ENCODE results near the gene CORO2A. TPM values are rescaled to one million over a fixed set of nuclear protein-coding genes. Genes with fewer than 3 reads are reported as not detected.

Gene CORO2A
- total RNA-seq, 4 donors from 2014 or later: 1.1 to 3.5 (median 2.1) TPM

DNA sequence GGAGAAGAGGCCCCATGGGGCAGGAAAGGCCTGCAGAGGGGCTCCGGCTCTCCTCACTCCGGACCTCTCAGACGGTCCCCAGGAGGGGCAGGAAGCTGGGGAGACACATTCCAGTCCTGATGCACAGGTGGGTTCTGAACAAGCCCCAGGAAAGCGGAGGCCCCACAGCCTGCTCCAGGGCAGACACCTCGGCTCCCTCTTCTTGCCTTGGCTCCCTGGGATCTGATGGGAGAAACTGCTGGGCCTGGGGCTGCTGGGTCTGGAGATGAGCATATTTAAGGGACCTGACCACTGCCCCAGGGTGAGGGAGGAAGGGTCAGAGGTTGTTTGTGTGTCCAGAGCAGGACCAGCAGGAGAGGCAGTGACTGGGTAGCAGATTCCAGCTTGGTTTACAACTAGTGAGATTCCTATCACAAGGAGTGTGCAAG, 1.2 kb downstream of the CORO2A start:
- H3K4me1 ChIP-seq: peaks cover 6 to 8% of the 10 kb centered on the region in 2 donors
- intact Hi-C loops (cut with DNase I): loop anchor here (5.0 kb wide), 1 partner anchor 119 kb away; no protein-coding TSS in a partner anchor
- H3K36me3 ChIP-seq: no peaks in the 10 kb centered on the region
- no peak overlapping the region for H3K27ac ChIP-seq
- TF ChIP-seq, protein P1, sequence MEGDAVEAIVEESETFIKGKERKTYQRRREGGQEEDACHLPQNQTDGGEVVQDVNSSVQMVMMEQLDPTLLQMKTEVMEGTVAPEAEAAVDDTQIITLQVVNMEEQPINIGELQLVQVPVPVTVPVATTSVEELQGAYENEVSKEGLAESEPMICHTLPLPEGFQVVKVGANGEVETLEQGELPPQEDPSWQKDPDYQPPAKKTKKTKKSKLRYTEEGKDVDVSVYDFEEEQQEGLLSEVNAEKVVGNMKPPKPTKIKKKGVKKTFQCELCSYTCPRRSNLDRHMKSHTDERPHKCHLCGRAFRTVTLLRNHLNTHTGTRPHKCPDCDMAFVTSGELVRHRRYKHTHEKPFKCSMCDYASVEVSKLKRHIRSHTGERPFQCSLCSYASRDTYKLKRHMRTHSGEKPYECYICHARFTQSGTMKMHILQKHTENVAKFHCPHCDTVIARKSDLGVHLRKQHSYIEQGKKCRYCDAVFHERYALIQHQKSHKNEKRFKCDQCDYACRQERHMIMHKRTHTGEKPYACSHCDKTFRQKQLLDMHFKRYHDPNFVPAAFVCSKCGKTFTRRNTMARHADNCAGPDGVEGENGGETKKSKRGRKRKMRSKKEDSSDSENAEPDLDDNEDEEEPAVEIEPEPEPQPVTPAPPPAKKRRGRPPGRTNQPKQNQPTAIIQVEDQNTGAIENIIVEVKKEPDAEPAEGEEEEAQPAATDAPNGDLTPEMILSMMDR (IDR thresholded peaks at IDR 0.05): no peak
- TF ChIP-seq POLR2A (IDR thresholded peaks at IDR 0.05): no peak
- 50 to 58% methylated on average over 4 of the region's 5 CpGs for WGBS, 2 donors
- no peaks in the 10 kb centered on the region for H3K27me3 ChIP-seq
- DNase-seq: no peak
- H3K4me3 ChIP-seq (replicated peaks in 1 of 3): no peak overlapping the region
- H3K9me3 ChIP-seq: no peaks in the 10 kb centered on the region

DNA sequence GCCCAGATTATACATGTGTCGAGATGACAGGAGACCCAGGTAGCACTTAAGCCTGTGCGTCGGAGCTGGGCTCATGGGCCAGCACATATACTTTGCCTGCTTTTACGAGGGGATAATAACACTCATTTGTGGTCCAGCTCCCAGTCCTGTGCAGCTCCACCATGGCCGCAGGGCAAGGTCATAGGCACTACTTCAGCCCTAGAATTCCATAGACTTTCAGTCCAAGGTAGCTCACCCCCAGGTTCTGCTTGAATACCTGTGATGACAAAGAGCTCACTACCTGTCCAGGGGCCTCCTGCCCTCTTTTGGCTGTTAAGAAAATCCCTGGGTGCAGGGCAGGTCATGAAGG, 1.7 kb downstream of the CORO2A start:
- H3K27me3 ChIP-seq: no peaks in the 10 kb centered on the region
- no peaks in the 10 kb centered on the region for H3K9me3 ChIP-seq
- DNase-seq: no peak
- peaks cover 6 to 8% of the 10 kb centered on the region in 2 donors for H3K4me1 ChIP-seq
- H3K27ac ChIP-seq: no peak overlapping the region
- H3K36me3 ChIP-seq: no peaks in the 10 kb centered on the region
- 77 to 91% methylated on average over 5 of the region's 5 CpGs for WGBS, 2 donors
- no peak overlapping the region for H3K4me3 ChIP-seq (replicated peaks in 1 of 3)
- intact Hi-C loops (cut with DNase I): loop anchor here (5.0 kb wide), 1 partner anchor 118 kb away; no protein-coding TSS in a partner anchor
- TF ChIP-seq POLR2A (IDR thresholded peaks at IDR 0.05): no peak
- TF ChIP-seq, protein P1 (IDR thresholded peaks at IDR 0.05): no peak

DNA sequence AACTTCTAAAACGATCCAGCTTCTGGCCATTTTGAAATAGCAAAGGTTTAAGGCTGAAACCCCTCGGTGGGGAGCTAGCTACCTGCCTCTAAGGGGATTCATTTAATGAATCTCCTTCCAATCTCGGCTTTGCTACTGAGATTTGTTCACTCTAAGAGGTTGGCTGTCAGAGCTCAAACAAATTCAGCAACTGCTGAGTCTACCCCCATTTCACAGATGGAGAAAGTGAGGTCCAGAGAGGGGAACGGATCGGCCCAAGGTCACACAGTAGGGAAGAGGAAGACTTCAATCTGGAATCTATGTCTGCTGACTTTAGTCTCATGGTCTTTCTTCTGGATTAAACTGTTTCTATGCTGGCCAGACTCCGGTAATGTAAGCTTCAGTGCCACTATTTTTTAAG, 3.0 kb downstream of the CORO2A start:
- Histone ChIP-seq H3K27me3 (no peaks in the 10 kb centered on the region), H3K4me3 (replicated peaks in 1 of 3) (no peak overlapping the region), H3K4me1 (peaks cover 6 to 8% of the 10 kb centered on the region in 2 donors), H3K9me3 (no peaks in the 10 kb centered on the region), H3K36me3 (no peaks in the 10 kb centered on the region), H3K27ac (no peak overlapping the region)
- TF ChIP-seq, protein P1 (IDR thresholded peaks at IDR 0.05): no peak
- no peak for TF ChIP-seq POLR2A (IDR thresholded peaks at IDR 0.05)
- no peak for DNase-seq
- intact Hi-C loops (cut with DNase I): no loop called here
- 81 to 87% methylated on average over 6 of the region's 6 CpGs for WGBS, 2 donors

DNA sequence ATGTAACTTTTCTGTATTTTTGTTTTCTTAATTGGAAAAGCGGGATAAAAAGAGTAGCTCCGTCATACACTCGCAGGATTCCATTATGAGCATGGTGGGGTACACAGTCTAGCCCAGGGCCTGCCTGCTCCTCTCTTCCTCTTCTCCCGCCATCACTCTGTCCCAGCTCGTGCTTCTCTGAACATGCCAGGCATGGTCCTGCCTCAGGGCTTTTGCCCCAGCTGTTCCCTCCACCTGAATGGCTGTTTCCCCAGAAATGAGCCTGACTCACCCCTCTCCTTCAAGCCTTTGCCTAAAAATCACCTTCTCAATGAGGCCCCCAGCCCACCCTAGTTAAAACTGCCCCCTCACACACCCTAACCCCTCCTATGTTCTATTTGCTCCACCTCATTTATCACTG, 4.5 kb downstream of the CORO2A start:
- H3K36me3 ChIP-seq: no peaks in the 10 kb centered on the region
- no peak for DNase-seq
- H3K9me3 ChIP-seq: no peaks in the 10 kb centered on the region
- intact Hi-C loops (cut with DNase I): no loop called here
- no peak overlapping the region for H3K4me3 ChIP-seq (replicated peaks in 1 of 3)
- 94 to 97% methylated on average over 5 of the region's 5 CpGs for WGBS, 2 donors
- no peaks in the 10 kb centered on the region for H3K27me3 ChIP-seq
- no peak overlapping the region for H3K27ac ChIP-seq
- TF ChIP-seq, protein P1 (IDR thresholded peaks at IDR 0.05): no peak
- TF ChIP-seq POLR2A (IDR thresholded peaks at IDR 0.05): no peak
- peaks cover 6 to 8% of the 10 kb centered on the region in 2 donors for H3K4me1 ChIP-seq

DNA sequence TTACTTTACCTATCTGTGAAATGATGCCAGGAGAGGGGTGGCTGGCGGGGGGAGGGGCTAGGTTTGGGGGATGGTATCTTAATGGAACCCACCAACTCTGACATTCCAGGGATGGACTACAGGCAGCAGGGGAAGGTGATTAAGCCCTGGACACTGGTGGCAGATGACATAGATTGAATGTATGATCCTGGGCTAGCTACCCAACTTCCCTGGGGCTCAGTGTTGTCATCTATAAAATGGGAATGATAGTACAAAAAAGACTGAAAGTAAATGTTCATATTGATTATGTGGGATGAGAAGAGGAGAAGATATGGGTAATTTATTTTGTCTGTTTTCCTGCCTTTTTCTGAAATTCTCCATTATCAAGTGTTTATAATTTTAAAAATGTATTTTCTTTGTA, 6.2 kb downstream of the CORO2A start:
- TF ChIP-seq, protein P1 (IDR thresholded peaks at IDR 0.05): no peak
- no peak for TF ChIP-seq POLR2A (IDR thresholded peaks at IDR 0.05)
- no peaks in the 10 kb centered on the region for H3K4me1 ChIP-seq

More for the DNA sequence above, 6.2 kb downstream of the CORO2A start:
- WGBS, 2 donors: 0 to 50% methylated on average over 1 of the region's 1 CpG
- H3K4me3 ChIP-seq (replicated peaks in 1 of 3): no peak overlapping the region
- DNase-seq: no peak
- intact Hi-C loops (cut with DNase I): no loop called here
- no peak overlapping the region for H3K27ac ChIP-seq
- no peaks in the 10 kb centered on the region for H3K27me3 ChIP-seq
- no peaks in the 10 kb centered on the region for H3K36me3 ChIP-seq
- H3K9me3 ChIP-seq: no peaks in the 10 kb centered on the region
